NCI-H2081 (cell line): ENCODE results near the gene MCM9.

Experiments used
- DNase-seq, 2 experiments: peaks; one replicate each; lab custom pipeline; 2025; lab: John Stamatoyannopoulos, UW

MCM9 gene

DNA sequence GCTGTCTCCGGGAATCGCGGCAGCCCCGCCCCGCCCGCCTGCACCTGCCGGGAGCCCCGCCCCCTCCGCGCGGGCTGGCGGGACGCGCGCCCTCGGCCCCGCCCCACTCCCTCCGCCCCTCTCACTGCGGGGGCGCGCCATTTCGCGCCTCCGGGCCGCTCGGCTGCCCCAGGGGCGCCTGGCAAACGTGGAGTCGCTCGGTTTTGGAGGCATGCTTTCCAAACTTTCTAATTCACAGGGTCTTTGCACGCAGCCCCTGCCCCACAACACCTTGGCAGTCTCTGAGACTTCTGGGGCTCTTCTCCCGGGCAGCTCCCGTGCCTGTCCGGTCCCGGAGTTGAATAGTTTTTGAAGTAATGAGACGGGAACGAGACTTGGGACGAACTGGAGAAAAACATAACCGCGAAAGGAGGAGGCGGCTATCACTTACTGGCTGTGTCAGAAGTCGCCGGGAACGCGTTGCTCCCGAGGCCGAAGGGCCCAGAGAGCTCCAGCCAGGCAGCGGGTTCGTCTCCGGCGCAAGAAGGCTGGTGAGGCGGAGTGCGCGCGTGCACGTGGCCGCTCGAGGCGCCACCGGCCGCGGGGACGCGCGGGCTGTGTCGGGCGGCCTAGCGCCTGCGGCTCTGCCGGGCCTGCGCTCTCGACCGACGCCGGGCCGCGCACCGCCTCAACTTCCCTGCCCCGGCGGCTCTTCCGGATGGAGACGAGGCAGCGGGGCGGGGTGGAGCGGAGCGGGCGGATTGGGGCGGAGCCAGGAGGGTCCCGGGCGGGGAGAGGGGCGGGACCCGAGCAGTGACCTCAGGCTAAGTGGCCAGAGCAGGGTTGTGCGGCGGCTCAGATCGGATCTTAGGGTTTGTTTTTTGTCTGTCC is at the start of gene MCM9:
Gene MCM9, minus strand, starts transcription at position 699 of the 870 bp plus-strand sequence. CDS start 3,436 bp downstream, outside the sequence.
- DNase-seq, result peak; percentile 80 to 81

DNA sequence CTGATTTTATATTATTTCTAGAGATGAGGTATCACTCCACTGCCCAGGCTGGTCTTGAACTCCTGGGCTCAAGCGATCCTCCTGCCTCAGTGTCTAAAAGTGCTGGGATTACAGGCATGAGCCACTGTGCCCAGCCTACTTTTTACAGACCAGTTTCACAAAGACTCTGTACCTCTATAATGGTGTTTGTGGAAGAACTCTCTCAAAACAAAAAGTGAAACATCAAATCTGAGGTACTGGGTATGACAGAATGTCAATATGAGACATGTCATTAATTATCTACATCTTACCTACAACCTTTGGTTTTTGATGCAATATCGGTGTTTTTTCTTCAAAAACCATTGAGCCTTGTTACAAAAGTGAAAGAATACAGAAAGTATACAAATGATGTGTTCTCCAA is 49.4 kb upstream of the MCM9 start:
- no peak for DNase-seq

GRCh38 chr6:118982575-118982911 is 47.6 kb upstream of the MCM9 start:
- no peak for DNase-seq

DNA sequence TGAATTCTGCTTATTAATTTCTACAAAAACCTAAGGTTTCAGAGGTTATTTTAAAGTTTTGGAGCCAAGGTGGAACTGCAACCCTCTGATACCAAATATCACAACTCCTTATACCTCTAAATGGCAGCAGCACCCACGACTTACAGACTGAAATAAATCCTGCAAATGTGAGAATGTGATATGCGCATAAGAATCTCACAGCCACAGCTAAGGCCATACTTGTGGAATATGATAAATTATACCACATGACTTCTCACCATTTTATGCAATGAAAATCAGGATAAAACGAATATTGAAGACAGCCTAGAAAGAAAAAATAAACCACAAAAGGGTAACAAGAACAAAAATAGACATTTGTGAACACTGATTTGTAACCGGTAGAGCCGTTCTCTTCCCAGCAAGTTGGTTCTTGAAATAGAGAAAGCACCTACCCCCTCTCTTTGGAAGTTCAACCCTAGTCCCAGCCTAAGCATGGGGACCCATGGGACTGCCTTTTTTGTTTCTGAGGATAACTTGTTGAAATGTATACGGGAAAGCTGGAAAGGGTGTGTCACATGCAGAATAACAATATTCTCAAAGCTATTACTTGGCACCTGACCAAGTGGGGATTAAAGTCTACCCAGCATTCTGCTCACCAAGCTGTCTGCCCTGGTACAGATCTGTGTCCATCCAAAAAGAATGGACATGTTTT is 47.1 kb upstream of the MCM9 start:
- DNase-seq, result no peak

GRCh38 chr6:118980063-118980462 is 45.1 kb upstream of the MCM9 start:
- no peak for DNase-seq

DNA sequence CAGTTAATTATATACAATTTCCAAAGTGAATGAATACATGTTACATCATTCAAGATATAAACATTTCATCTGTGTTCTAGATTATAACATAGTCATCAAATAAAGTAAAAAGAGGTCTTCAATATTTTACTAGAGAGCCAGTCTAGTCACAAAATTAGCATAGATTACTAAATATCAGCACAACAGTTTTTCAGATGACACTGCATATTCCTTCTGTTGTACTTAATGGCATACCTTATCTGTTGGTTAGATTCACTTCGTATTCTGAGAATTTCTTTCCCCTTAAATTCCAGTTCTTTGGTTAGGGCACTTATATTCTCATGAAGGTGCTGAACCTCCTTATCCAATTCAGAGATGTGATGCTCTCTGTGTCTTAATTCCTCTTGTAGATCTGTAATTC is 39.8 kb upstream of the MCM9 start:
- DNase-seq, result no peak

- no peak for DNase-seq
Observed at GRCh38 chr6:118971682-118972081, 36.7 kb upstream of the MCM9 start.

GRCh38 chr6:118970866-118971265 is 35.9 kb upstream of the MCM9 start:
- no peak for DNase-seq

DNA sequence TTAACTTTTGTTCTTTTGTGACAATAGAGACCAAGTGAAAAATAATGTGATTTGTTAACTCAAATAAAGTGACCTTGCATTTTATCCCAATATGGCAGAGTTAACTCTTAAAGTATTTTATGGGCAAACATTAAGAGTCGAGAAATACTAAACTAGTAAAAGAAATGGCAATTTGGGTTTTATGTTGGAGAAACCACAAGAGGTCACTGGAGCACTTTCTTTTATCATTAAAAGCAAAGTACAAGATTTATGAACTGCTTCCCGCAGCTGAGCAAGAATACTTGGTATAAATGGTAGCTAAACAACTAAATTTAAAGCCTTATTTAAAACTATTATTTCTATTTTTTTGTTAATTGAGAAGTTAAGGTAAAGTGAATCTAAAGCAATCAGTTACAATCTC is 33.5 kb upstream of the MCM9 start:
- DNase-seq, result no peak

DNA sequence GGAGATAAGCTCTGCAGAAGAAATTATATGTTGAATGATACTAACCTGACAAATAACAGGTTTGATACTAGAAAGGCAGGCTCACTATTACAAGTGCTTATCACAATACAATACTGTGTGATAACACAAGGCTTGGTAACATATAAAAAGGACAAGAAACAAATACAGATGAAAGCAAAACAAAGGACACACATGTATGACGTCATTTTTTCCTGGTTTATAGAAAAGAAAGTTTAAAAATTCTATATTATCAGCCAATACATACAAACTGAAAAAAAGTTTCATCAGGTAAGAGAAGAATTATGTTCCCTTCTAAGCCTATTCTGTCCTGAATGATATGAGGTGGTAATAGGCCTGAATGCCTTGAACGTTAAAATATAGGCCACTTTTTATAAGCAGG is 32.3 kb upstream of the MCM9 start:
- DNase-seq, result no peak

DNA sequence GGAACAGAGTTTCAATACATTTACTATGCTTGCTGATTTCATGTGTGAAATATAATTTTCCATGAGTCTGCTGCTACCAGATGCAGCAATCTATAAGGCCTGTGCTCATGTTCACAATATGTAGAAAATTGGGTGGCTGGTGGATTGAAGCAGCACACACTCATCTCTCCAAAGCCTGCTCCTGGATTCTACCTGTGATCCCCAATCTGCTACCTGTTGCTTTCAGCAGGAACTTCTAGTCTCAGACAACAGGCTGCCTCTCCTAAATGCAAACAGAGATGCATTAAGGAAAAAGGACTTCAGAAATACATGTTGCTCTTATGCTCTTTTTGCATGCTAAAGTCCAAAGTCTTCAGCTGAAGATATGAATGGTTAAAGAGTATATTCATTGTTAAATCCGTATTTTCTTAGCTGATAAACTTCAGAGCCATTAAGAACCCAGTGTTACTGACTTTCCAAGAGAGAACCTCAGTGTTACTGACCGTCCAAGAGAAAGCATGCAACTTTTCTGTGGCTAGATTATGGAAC is 30.9 kb upstream of the MCM9 start:
- no peak for DNase-seq

DNA sequence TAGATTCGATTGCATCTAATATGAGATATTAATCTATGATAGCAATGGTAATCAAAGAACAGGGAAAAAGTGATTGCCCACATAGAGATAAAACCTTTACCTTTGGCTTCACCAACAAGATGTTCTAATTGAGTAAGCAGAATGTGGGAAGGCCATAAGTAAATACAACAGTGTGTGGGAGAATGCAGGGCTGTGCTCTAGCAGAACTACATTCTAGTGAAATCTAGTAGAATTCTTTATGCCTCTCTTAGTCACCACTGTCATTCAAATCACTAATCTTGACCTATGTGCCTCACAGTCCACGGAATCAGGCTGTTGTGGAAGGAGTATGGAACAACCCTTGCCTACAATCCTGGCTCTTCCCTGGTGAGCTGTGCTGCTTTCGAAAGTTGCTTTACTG is 30.4 kb upstream of the MCM9 start:
- no peak for DNase-seq

DNA sequence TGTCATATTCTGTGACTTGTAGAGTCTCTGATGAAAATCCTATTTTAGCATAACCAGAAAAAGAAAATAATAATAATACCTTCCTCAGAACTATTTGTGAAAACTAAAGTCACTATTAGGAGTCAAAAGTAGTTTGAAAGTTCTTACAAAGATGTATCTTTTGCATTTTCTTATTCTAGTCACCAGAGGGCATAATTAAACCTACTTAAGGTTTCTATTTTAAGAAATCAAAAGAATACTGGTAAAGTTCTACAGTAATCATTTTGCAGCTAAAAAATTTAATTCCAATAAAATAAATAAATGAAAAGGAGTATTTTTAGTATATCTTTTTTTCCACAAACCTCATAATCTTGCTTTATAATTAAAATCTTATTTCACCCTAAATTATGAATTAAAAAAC is 28.0 kb upstream of the MCM9 start:
- no peak for DNase-seq

DNA sequence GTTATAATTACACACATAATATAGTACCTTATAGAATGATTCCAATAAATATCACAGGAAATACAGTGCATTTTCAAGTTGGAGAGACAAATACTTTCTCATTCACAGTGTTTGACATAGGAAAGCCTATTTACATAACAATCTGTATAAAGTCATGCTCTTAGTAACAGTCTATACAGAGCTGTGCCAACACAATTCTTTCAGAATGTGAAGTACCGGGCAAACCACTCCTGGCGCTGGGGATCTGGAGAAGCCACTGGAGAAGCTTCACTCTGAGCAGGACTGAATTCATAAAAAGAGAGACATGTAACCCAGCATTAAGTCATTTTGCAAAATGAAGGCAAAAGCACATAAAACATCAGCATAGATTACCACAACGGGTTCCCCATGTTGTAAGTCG is 24.9 kb upstream of the MCM9 start:
- DNase-seq, result peak in 1 of 2 experiments; percentile 2

- DNase-seq, result no peak
Observed at GRCh38 chr6:118953391-118953790, 18.4 kb upstream of the MCM9 start.

DNA sequence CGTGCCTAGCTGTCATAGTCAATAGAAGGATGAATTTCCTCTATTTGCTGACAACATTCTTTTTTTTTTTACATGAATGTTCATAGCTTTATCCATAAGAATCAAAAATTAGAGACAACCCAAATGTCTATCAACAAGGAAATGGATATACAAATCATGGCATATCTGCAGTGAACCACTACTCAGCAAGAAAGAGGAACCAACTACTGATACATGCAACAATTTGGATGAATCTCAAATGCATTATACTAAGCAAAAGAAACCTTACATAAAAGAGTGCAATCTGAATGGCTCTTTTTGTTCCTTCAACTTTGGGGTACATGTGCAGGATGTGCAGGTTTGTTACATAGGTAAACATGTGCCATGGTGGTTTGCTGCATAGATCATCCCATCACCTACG is 17.7 kb upstream of the MCM9 start:
- no peak for DNase-seq

GRCh38 chr6:118945217-118945616 is 10.3 kb upstream of the MCM9 start:
- no peak for DNase-seq

DNA sequence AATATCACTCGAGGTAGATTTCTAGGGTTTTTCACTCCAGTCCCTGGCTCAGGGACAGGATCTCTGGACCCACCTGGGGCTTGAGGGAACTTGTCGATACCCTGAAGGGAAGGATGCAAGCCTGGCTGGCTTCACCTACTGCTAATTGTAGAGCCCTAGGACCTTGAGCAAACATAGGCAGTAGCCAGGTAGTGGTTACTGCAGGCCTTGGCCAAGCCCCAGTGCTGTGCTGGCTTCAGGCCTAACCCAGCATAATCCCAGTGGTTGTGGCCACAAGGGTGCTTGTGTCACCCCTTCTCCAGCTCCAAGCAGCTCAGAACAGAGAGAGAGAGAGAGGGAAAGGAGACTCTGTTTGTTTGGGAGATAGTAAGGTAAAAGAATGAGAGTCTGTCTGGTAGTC is 5.8 kb upstream of the MCM9 start:
- DNase-seq, result no peak

DNA sequence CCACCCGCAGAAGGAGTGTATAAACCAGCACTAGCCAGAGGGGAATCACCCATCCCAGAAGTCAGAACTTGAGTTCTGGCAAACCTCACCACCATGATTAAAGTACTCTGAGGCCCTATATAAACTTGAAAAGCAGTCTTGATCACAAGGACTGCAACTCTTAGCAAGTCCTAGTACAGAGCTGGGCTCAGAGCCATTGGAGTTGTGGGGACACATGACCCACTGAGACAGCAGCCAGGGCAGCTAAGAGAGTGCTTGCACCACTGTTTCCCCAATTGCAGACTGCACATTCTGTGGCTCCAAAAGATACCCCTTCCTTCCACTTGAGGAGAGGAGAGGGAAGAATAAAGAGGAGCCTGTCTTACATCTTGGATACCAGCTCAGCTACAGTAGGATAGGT is 4.7 kb upstream of the MCM9 start:
- no peak for DNase-seq

DNA sequence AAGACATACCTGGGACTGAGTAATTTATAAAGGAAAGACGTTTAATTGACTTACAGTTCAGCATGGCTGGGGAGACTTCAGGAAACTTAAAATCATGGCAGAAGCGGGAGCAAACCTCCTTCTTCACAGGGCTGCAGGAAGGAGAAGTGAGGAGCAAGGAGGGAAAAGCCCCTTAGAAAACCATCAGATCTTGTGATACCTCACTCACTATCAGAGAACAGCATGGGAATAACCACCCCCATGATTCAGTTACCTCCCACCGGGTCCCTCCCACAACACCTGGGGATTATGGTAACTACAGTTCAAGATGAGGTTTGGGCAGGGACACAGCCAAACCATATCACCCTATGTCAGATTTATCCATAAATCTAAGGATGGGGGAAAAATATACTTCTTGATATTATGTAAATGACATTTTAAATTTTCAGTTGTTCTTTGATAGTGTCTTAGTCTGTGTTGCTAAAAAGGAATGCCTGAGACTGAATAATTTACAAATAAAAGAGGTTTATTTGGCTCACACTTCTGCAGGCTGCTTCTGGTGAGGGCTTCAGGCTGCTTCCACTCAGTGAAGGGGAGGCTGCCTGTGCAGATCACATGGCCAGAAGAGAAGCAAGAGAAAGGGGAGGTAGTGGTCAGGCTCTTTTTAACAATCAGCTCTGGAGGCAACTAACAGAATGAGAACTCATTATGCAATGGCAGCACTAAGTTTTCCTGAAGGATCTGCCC is 1.2 kb upstream of the MCM9 start:
- DNase-seq, result no peak

- no peak for DNase-seq
Observed at GRCh38 chr6:118935331-118935668, 341 bp upstream of the MCM9 start.

DNA sequence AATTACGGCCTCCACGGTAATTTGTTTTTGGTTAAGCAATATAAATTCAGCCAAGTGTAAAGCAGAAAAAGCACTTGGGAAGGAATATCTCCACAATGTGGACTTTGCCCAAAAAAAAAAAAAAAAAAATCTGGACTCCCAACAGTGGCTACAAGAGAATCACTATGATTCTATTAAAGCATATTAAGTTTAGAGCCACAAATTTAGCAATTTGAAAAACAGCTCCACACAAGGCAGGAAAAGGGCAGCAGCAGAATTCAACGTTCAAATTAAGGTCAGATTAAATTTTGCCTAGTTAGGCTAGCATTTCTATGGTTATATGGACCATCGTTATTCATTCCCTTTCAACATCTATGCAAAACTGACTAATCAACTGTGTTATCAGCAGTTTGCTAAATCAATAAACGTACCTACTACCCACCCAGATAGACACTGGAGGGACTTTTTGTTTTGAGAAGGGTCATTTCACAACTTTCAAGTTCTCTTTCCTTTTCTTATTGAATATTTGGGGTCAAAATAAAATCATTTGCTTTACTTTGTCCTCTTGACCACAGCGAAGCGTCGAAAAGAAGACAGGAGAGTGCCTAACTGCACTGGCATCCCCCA is 1.0 kb downstream of the MCM9 start:
- DNase-seq, result no peak
